T-cell (primary cell): ENCODE measurements around the gene ARHGEF2. TPM values are rescaled to one million over a fixed set of nuclear protein-coding genes. Genes with fewer than 3 reads are reported as not detected.

Experiments used
- ATAC-seq, 4 experiments: fragments of 200-7000 bp in 3 of 4; fragments of 150-1000 bp in 1 of 4; cut with Tn5 transposase; replicated peaks in 1 of 4; 1 replicate in 3 of 4; 2 replicates in 1 of 4; pipeline ENCODE4 v1.10.0; 2021; ENCODE audit warnings: moderate library complexity in 3 of 4, mild to moderate bottlenecking in 2 of 4, moderate number of reproducible peaks in 1 of 4
- CTCF ChIA-PET, 2 donors: fragments of 300-600 bp; sonication (Branson Sonifier 250); formaldehyde crosslinking; loops; one replicate each; lab custom pipeline; 2022; ENCODE audit warnings: antibody characterized with exemption in 2 of 2; lab: Charles Lee
- POLR2A ChIA-PET, 2 donors: fragments of 300-600 bp; sonication (Branson Sonifier 250); formaldehyde crosslinking; loops; one replicate each; lab custom pipeline; 2022; ENCODE audit warnings: antibody characterized with exemption in 2 of 2; lab: Charles Lee
- DNase-seq, 35 experiments: peaks; one replicate each; pipeline versions ENCODE4 v3.0.0 to v3.0.0-alpha.2; 2013 to 2023
- H3K27ac ChIP-seq: one replicate; pipeline ENCODE4 v1.5.1; 2013; ENCODE audit warnings: low read length
- H3K27me3 ChIP-seq, 2 experiments: replicated peaks in 1 of 2; 1 replicate in 1 of 2; 2 replicates in 1 of 2; pipeline versions ENCODE4 v1.6.1 to v1.7.0; 2013; ENCODE audit warnings: low read length in 1 of 2, mixed read lengths in 1 of 2; ENCODE audit not compliant: control insufficient read depth in 2 of 2, insufficient read depth in 2 of 2; ENCODE audit errors: extremely low read depth in 1 of 2
- H3K36me3 ChIP-seq, 2 donors: 1 replicate in 1 of 2; 2 replicates in 1 of 2; pipeline versions ENCODE4 v1.6.1 to v1.7.0; 2013; ENCODE audit warnings: low read length in 1 of 2; ENCODE audit not compliant: control insufficient read depth in 2 of 2, insufficient read depth in 1 of 2; ENCODE audit errors: extremely low read depth in 1 of 2
- H3K4me1 ChIP-seq, 2 experiments: 1 replicate in 1 of 2; 2 replicates in 1 of 2; pipeline versions ENCODE4 v1.6.1 to v1.7.0; 2013; ENCODE audit warnings: low read length in 2 of 2, mixed read lengths in 1 of 2; ENCODE audit not compliant: insufficient read depth in 2 of 2, control insufficient read depth in 1 of 2; ENCODE audit errors: extremely low read depth in 1 of 2
- H3K4me3 ChIP-seq, 2 donors: 1 replicate in 1 of 2; 2 replicates in 1 of 2; pipeline versions ENCODE4 v1.5.1 to v1.7.0; 2013; ENCODE audit warnings: mild to moderate bottlenecking in 2 of 2, low read length in 1 of 2, moderate library complexity in 1 of 2; ENCODE audit not compliant: control insufficient read depth in 1 of 2; ENCODE audit errors: extremely low read depth in 1 of 2
- H3K9me3 ChIP-seq: 2 replicates; pipeline ENCODE4 v1.7.0; 2013
- H3K27ac Mint-ChIP-seq, 2 donors: one replicate each; pipeline ENCODE4 v1.8.0; 2020 to 2021; ENCODE audit warnings: mild to moderate bottlenecking in 2 of 2, mixed read lengths in 2 of 2
- H3K27me3 Mint-ChIP-seq, 2 donors: one replicate each; pipeline ENCODE4 v1.8.0; 2021 to 2022; ENCODE audit warnings: mixed read lengths in 2 of 2
- H3K36me3 Mint-ChIP-seq: one replicate; pipeline ENCODE4 v1.8.0; 2021; ENCODE audit warnings: mixed read lengths
- H3K4me1 Mint-ChIP-seq, 3 donors: one replicate each; pipeline ENCODE4 v1.8.0; 2020 to 2022; ENCODE audit warnings: mixed read lengths in 3 of 3, mild to moderate bottlenecking in 1 of 3
- H3K4me3 Mint-ChIP-seq, 3 donors: one replicate each; pipeline ENCODE4 v1.8.0; 2020 to 2022; ENCODE audit warnings: mild to moderate bottlenecking in 3 of 3, mixed read lengths in 3 of 3, moderate library complexity in 3 of 3
- H3K9me3 Mint-ChIP-seq, 3 donors: one replicate each; pipeline ENCODE4 v1.8.0; 2020 to 2022; ENCODE audit warnings: mixed read lengths in 3 of 3
- whole genome bisulfite sequencing: methylation state at CpG from one replicate; pipeline ENCODE4 v1.1.5; 2013; ENCODE audit warnings: missing lambda C conversion rate; ENCODE audit not compliant: insufficient coverage; 5-methylcytosine and 5-hydroxymethylcytosine counted together
- total RNA-seq, 35 experiments: library from RNA in 6 of 35; stranded (reverse) in 6 of 35; fragments of 120-200 nt in 1 of 35; gene quantifications; one replicate each; pipeline versions ENCODE4 v1.2.1 to v1.2.4 and lab custom pipeline; 2013 to 2026

The ARHGEF2 gene
- total RNA-seq, 5 donors from 2014 or later (not counting 1 experiment from before 2014, with no cell fraction given), result 110 to 174 (median 167) TPM

DNA sequence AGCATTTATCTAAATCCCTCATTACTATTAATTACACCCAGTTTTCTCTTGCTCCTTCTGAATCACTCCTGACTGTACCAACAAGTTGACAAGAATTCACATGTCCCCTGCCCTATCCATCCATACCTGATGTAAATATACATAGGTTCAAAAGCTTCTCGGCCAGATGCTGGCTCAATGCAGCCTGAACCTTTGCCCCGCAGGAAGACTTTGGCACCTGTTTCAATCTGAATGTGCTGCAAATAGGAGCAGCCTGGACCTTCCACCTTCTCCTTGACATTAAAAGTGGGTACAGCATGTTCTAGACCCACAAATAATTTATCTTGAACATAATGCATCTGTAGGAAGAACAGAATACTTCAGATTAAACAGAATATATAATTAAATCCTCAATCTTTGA lies 52.8 kb downstream of the ARHGEF2 start:
- CTCF ChIA-PET, result interaction anchor here in 1 of 2 donors (0.7 kb wide), 1 partner anchor 33 kb away, joined by 3 read pairs; no protein-coding TSS in a partner anchor
- no peaks in the 10 kb centered on the region for H3K27me3 Mint-ChIP-seq
- peaks cover 60% of the 10 kb centered on the region for H3K36me3 Mint-ChIP-seq

DNA sequence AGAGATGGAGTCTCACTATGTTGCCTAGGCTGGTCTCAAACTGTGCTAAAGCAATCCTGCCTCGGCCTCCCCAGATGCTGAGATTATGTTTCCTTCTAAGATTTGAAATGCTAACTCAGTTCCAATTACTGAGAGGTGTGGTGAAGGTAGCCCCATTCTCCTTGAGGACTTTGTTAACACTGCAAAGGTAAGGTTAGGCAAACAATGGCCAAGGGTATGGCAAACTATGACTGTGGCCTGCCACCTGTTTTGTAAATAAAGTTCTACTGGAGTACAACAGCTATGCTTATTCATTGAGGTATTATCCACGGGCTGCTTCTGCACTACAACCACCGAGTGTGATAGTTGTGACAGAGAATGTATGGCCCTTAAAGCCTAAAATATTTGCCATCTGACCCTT lies 57.6 kb downstream of the ARHGEF2 start:
- peaks cover 35 to 91% of the 10 kb centered on the region in 2 donors for H3K36me3 ChIP-seq
- no peaks in the 10 kb centered on the region for H3K27me3 Mint-ChIP-seq
- H3K4me1 ChIP-seq, result no peaks in the 10 kb centered on the region
- DNase-seq (no peak), ATAC-seq (no peak)
- POLR2A ChIA-PET, result no interaction called here
- H3K4me3 Mint-ChIP-seq, result no peak overlapping the region
- 100% methylated on average over 1 of the region's 3 CpGs for WGBS
- H3K9me3 Mint-ChIP-seq, result no peaks in the 10 kb centered on the region
- no peaks in the 10 kb centered on the region for H3K9me3 ChIP-seq
- no peak overlapping the region for H3K4me3 ChIP-seq
- H3K36me3 Mint-ChIP-seq, result peaks cover 59% of the 10 kb centered on the region
- H3K27ac ChIP-seq, result no peak overlapping the region
- no peaks in the 10 kb centered on the region for H3K27me3 ChIP-seq
- H3K4me1 Mint-ChIP-seq, result peaks cover 0 to 4% (median 0%) of the 10 kb centered on the region in 3 donors
- no peak overlapping the region for H3K27ac Mint-ChIP-seq
- CTCF ChIA-PET, result interaction anchor here in 1 of 2 donors (0.6 kb wide), 1 partner anchor 48 kb away, joined by 4 read pairs; no protein-coding TSS in a partner anchor

More for the DNA sequence above, 52.8 kb downstream of the ARHGEF2 start:
- H3K27ac ChIP-seq, result no peak overlapping the region
- H3K4me1 Mint-ChIP-seq, result peaks cover 3 to 20% (median 14%) of the 10 kb centered on the region in 3 donors
- H3K36me3 ChIP-seq, result peaks cover 33 to 93% of the 10 kb centered on the region in 2 donors
- no peak overlapping the region for H3K4me3 Mint-ChIP-seq
- WGBS, result no CpG with 5 or more reads among the region's 2 CpGs
- no peaks in the 10 kb centered on the region for H3K27me3 ChIP-seq
- H3K9me3 Mint-ChIP-seq, result no peaks in the 10 kb centered on the region
- DNase-seq, result no peak
- POLR2A ChIA-PET, result interaction anchor here in 1 of 2 donors (0.6 kb wide), 1 partner anchor 800 kb away, joined by 3 read pairs; no protein-coding TSS in a partner anchor
- H3K4me3 ChIP-seq, result no peak overlapping the region
- peaks cover 0 to 2% of the 10 kb centered on the region in 2 experiments for H3K4me1 ChIP-seq
- H3K9me3 ChIP-seq, result no peaks in the 10 kb centered on the region
- H3K27ac Mint-ChIP-seq, result no peak overlapping the region
- ATAC-seq, result no peak

DNA sequence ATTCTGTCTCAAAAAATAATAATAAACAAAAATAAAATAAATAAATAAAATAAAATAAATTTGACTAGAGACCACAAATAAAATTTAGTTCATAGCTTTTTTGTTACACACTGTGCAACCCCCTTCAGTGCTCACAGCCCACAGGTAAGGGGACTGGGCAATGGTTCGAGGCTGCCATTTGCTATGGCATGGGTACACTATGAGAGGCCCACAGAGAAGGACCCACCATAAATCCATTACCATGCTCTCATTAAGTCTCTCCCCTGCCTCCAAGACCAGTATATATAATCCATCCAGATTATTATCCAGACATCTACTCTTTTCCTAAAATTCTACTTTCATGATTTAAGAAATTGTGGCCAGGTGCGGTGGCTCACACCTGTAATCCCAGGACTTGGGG lies 58.5 kb downstream of the ARHGEF2 start:
- no peak overlapping the region for H3K27ac ChIP-seq
- ATAC-seq, result no peak
- peaks cover 0 to 4% (median 0%) of the 10 kb centered on the region in 3 donors for H3K4me1 Mint-ChIP-seq
- ChIA-PET CTCF (no interaction called here), POLR2A (no interaction called here)
- no peak overlapping the region for H3K27ac Mint-ChIP-seq
- WGBS, result 100% methylated on average over 1 of the region's 2 CpGs
- peaks cover 54% of the 10 kb centered on the region for H3K36me3 Mint-ChIP-seq
- no peak overlapping the region for H3K4me3 ChIP-seq
- DNase-seq, result no peak
- no peaks in the 10 kb centered on the region for H3K9me3 Mint-ChIP-seq
- H3K36me3 ChIP-seq, result peaks cover 32 to 88% of the 10 kb centered on the region in 2 donors
- no peaks in the 10 kb centered on the region for H3K27me3 ChIP-seq
- no peak overlapping the region for H3K4me3 Mint-ChIP-seq
- H3K27me3 Mint-ChIP-seq, result no peaks in the 10 kb centered on the region
- no peaks in the 10 kb centered on the region for H3K4me1 ChIP-seq
- H3K9me3 ChIP-seq, result no peaks in the 10 kb centered on the region

DNA sequence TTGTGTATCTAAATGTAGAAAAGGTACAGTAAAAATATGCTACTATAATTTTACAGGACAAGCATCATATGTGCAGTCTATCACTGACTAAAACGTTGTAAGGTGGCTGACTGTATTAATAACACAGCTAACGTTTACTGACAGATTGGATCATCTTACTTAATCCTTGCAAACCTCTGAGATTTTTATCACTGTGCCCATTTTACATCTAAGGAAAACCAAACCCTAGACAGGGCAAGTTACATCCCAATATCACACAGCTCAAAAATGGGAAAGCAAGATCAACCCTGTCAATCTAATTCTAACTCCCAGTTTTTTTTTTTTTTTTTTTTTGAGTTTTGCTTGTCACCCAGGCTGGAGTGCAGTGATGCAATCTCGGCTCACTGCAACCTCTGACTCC lies 59.7 kb downstream of the ARHGEF2 start:
- H3K4me1 ChIP-seq, result no peaks in the 10 kb centered on the region
- Mint-ChIP-seq H3K4me3 (no peak overlapping the region), H3K27me3 (no peaks in the 10 kb centered on the region), H3K4me1 (peaks cover 0 to 4% (median 0%) of the 10 kb centered on the region in 3 donors), H3K36me3 (peaks cover 58% of the 10 kb centered on the region), H3K27ac (no peak overlapping the region), H3K9me3 (no peaks in the 10 kb centered on the region)
- ChIA-PET CTCF (no interaction called here), POLR2A (interaction anchor here (0.6 kb wide), 4 partner anchors 16 to 340 kb away, joined by 4 to 5 read pairs (median 4); partner anchors contain the start of gene KHDC4 (in 1 of the 2))
- no peak overlapping the region for H3K27ac ChIP-seq
- H3K9me3 ChIP-seq, result no peaks in the 10 kb centered on the region
- no peaks in the 10 kb centered on the region for H3K27me3 ChIP-seq
- H3K4me3 ChIP-seq, result no peak overlapping the region
- DNase-seq, result no peak
- ATAC-seq, result no peak
- H3K36me3 ChIP-seq, result peaks cover 27 to 91% of the 10 kb centered on the region in 2 donors
- 79% methylated on average over 2 of the region's 3 CpGs for WGBS

DNA sequence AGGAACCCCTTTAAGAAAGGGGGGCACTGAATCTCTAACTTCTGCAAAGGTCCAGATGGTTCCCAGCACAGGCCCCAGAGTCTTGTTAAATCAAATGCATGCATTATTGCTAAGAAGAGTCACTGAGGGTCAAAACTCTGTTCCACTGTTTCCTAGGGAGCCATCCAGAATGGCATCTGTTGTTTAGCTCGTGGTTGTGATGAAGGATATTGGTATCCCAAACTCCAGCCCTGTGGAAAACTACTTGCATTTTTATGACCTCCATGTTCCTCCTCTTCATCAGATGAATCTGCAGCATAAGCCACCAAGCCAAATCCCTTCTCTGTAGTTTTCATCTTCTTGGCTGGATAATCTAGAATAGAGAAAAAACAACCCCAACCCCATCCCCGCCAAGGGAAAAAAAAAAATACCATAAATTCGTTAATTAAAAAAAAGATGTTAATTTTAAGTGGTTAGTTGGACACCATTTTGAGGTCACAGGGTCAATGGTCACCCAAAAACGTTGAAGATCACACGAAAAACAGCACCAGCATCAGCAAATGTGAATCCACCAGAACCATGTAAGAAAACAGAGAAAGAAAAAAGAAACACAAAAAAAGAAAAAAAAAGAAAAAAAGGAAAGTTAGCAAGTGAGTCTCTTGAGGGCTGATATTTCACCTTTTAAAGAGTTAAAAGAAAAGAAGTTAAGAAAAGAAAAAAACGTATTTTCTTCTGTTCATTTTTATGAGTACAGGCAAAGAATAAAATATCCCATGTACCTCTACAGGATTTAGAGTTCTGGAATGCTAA lies 64.2 kb downstream of the ARHGEF2 start:
- no peak overlapping the region for H3K4me3 Mint-ChIP-seq
- H3K27me3 Mint-ChIP-seq, result no peaks in the 10 kb centered on the region
- Histone ChIP-seq H3K27ac (no peak overlapping the region), H3K27me3 (no peaks in the 10 kb centered on the region), H3K4me3 (no peak overlapping the region), H3K36me3 (peaks cover 14 to 70% of the 10 kb centered on the region in 2 donors), H3K4me1 (peaks cover 11 to 18% of the 10 kb centered on the region in 2 experiments), H3K9me3 (no peaks in the 10 kb centered on the region)
- WGBS, result no CpG with 5 or more reads among the region's 6 CpGs
- ATAC-seq (no peak), DNase-seq (no peak)
- CTCF ChIA-PET, result no interaction called here
- H3K36me3 Mint-ChIP-seq, result peaks cover 42% of the 10 kb centered on the region
- H3K4me1 Mint-ChIP-seq, result peaks cover 24 to 25% (median 24%) of the 10 kb centered on the region in 3 donors
- POLR2A ChIA-PET, result no interaction called here
- H3K27ac Mint-ChIP-seq, result no peak overlapping the region
- H3K9me3 Mint-ChIP-seq, result no peaks in the 10 kb centered on the region

DNA sequence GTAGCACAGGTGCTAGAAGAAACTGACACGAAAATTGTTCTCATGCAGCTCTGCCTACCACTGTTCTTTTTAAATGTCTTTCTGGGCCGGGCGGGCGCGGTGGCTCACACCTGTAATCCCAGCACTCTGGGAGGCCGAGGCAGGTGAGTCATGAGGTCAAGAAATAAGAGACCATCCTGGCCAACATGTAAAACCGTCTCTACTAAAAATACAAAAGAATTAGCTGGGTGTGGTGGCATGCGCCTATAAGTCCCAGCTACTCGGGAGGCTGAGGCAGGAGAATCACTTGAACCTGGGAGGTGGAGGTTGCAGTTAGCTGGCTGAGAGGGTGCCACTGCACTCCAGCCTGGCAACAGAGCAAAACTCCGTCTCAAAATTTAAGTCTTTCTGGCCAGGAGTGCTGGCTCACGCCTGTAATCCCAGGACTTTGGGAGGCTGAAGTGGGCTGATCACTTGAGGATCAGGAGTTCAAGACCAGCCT lies 66.3 kb downstream of the ARHGEF2 start:
- Mint-ChIP-seq H3K9me3 (no peaks in the 10 kb centered on the region), H3K27me3 (no peaks in the 10 kb centered on the region), H3K4me3 (peak overlapping the region; percentile 93 to 98 (median 97)), H3K4me1 (peaks cover 24 to 31% (median 26%) of the 10 kb centered on the region in 3 donors), H3K27ac (peak overlapping the region; percentile 95 to 97), H3K36me3 (peaks cover 34% of the 10 kb centered on the region)
- WGBS, result 89% methylated on average over 10 of the region's 11 CpGs
- Histone ChIP-seq H3K27me3 (no peaks in the 10 kb centered on the region), H3K4me1 (peaks cover 11 to 24% of the 10 kb centered on the region in 2 experiments), H3K36me3 (peaks cover 6 to 64% of the 10 kb centered on the region in 2 donors), H3K9me3 (no peaks in the 10 kb centered on the region), H3K4me3 (no peak overlapping the region), H3K27ac (peak overlapping the region; percentile 78)
- ATAC-seq (no peak), DNase-seq (no peak)
- ChIA-PET CTCF (no interaction called here), POLR2A (interaction anchor here (0.6 to 0.7 kb wide), 4 partner anchors 12 to 1998 kb away, joined by 3 to 11 read pairs (median 4); partner anchors contain the start of gene ARHGEF2 (in 1 of the 2))
